Psoas muscle (tissue), 8 donors: Measurements from ENCODE around the gene UBTD2. TPM values are rescaled to one million over a fixed set of nuclear protein-coding genes. Genes with fewer than 3 reads are reported as not detected.

Experiments
- ATAC-seq, 4 donors: fragments of 200-7000 bp; cut with Tn5 transposase; one replicate each; pipeline ENCODE4 v1.9.1; 2020; ENCODE audit warnings: moderate library complexity in 3 of 4, mild to moderate bottlenecking in 2 of 4
- DNase-seq, 2 donors: peaks; one replicate each; pipeline ENCODE4 v3.0.0-alpha.2; 2020
- H3K27ac ChIP-seq: fragments of 200-600 bp; one replicate; pipeline ENCODE4 v1.8.0; 2022
- H3K27me3 ChIP-seq, 3 donors: fragments of 200-600 bp in 1 of 3; one replicate each; pipeline versions ENCODE4 v1.6.1 to v1.8.0; 2013 to 2022; ENCODE audit warnings: low read length in 2 of 3, mild to moderate bottlenecking in 2 of 3, moderate library complexity in 1 of 3; ENCODE audit not compliant: insufficient read depth in 3 of 3
- H3K36me3 ChIP-seq, 2 donors: fragments of 200-600 bp in 1 of 2; one replicate each; pipeline versions ENCODE4 v1.6.1 to v1.8.0; 2013 to 2022; ENCODE audit warnings: low read depth in 1 of 2, mild to moderate bottlenecking in 1 of 2, moderate library complexity in 1 of 2; ENCODE audit not compliant: insufficient read depth in 1 of 2
- H3K4me1 ChIP-seq: fragments of 200-600 bp; one replicate; pipeline ENCODE4 v1.8.0; 2022
- H3K4me3 ChIP-seq: fragments of 200-600 bp; one replicate; pipeline ENCODE4 v1.8.0; 2022; ENCODE audit warnings: mild to moderate bottlenecking
- H3K9me3 ChIP-seq: fragments of 200-600 bp; one replicate; pipeline ENCODE4 v1.8.0; 2022
- CTCF ChIP-seq: fragments of 200-600 bp; IDR thresholded peaks from one replicate; pipeline ENCODE4 v1.8.0; 2022; ENCODE audit warnings: antibody characterized with exemption
- WGBS, 3 donors: extraction: QIAGEN DNeasy Blood & Tissue Kit; methylation state at CpG; one replicate each; pipeline versions ENCODE4 v1.1.6 to v1.1.7; 2013; 5-methylcytosine and 5-hydroxymethylcytosine counted together
- intact Hi-C, 2 donors: fragments of 100-400 bp; cut with DNase I; formaldehyde crosslinking; loops; one replicate each; pipeline versions ENCODE4 v1.11.0 to v1.14.2; 2022
- polyA plus RNA-seq, 3 donors: library from polyadenylated mRNA; stranded (reverse); fragments of 200-250 nt; gene quantifications; one replicate each; pipeline ENCODE4 v1.2.3, GENCODE V29; 2013
- total RNA-seq, 4 donors: library from RNA; stranded (reverse); fragmentation: NEBNext Ultra II Directional in 2 of 4; extraction: Animal tissue kit (Norgen Biotek cat#: 25700) in 2 of 4; gene quantifications; one replicate each; pipeline versions ENCODE4 v1.2.1 to v1.2.4, GENCODE V29; 2021 to 2023
- donor health status: healthy with polysubstance abuse.
- donor health status: DM: no; HTN: no; CAD: no; lungs with moderate emphysema.
- donor health status: Bipolar disorder and iron deficiency.
- donor health status: healthy.
- donor health status: DM: yes; HTN: yes; CAD: no.
- donor health status: DM: no; HTN: no; CAD: no.
- donor health status: DM: no; HTN: no; CAD: no.
- donor health status: DM: yes; HTN: yes; CAD: no.

UBTD2 gene
- total and polyA plus RNA-seq, 7 donors, result 5.3 to 12.3 (median 8.6) TPM

GRCh38 chr5:172187118-172188032 is 96.2 kb downstream of the UBTD2 start:
- intact Hi-C loops, result loop anchor here (1.0 to 5.0 kb wide), 4 partner anchors 81 to 275 kb away; partner anchors contain the start of gene UBTD2 (in 1 of the 2)
- peaks cover 13% of the 10 kb centered on the region for H3K4me1 ChIP-seq

GRCh38 chr5:172186114-172186695 is 97.4 kb downstream of the UBTD2 start:
- peaks cover 13% of the 10 kb centered on the region for H3K4me1 ChIP-seq
- H3K9me3 ChIP-seq, result no peaks in the 10 kb centered on the region
- TF ChIP-seq CTCF, result no peak
- H3K27ac ChIP-seq, result peak overlapping the region; percentile 87
- H3K36me3 ChIP-seq, result no peaks in the 10 kb centered on the region
- peak overlapping the region; percentile 94 for H3K4me3 ChIP-seq
- no peak for DNase-seq
- no peaks in the 10 kb centered on the region for H3K27me3 ChIP-seq
- WGBS, 3 donors, result 86 to 90% (median 89%) methylated on average over 13 of the region's 13 CpGs
- intact Hi-C loops, result loop anchor here in 1 of 2 donors (5.0 kb wide), 1 partner anchor 274 kb away; no protein-coding TSS in a partner anchor
- ATAC-seq, result no peak

More at GRCh38 chr5:172187118-172188032, 96.2 kb downstream of the UBTD2 start:
- Histone ChIP-seq H3K4me3 (peak overlapping the region; percentile 94), H3K27ac (peak overlapping the region; percentile 87), H3K27me3 (no peaks in the 10 kb centered on the region), H3K9me3 (no peaks in the 10 kb centered on the region), H3K36me3 (no peaks in the 10 kb centered on the region)
- no peak for TF ChIP-seq CTCF
- whole genome bisulfite sequencing, 3 donors, result 2 to 3% (median 2%) methylated on average over 48 to 66 of the region's 66 CpGs
- ATAC-seq, result peak in 3 of 4 donors; percentile 7 to 21 (median 9)
- DNase-seq, result peak; percentile 56 to 79

GRCh38 chr5:172185096-172185461 is 98.5 kb downstream of the UBTD2 start:
- H3K27me3 ChIP-seq, result no peaks in the 10 kb centered on the region
- DNase-seq, result no peak
- H3K9me3 ChIP-seq, result no peaks in the 10 kb centered on the region
- H3K4me1 ChIP-seq, result peaks cover 13% of the 10 kb centered on the region
- peak overlapping the region; percentile 94 for H3K4me3 ChIP-seq
- 74 to 85% (median 79%) methylated on average over 10 of the region's 10 CpGs for WGBS, 3 donors
- no peak for TF ChIP-seq CTCF
- H3K36me3 ChIP-seq, result no peaks in the 10 kb centered on the region
- intact Hi-C loops, result loop anchor here in 1 of 2 donors (5.0 kb wide), 1 partner anchor 273 kb away; no protein-coding TSS in a partner anchor
- no peak for ATAC-seq
- peak overlapping the region; percentile 36 for H3K27ac ChIP-seq

GRCh38 chr5:172183881-172184280 is 99.7 kb downstream of the UBTD2 start:
- Histone ChIP-seq H3K4me3 (no peak overlapping the region), H3K36me3 (no peaks in the 10 kb centered on the region), H3K27ac (no peak overlapping the region), H3K27me3 (no peaks in the 10 kb centered on the region), H3K4me1 (peaks cover 13% of the 10 kb centered on the region), H3K9me3 (no peaks in the 10 kb centered on the region)
- intact Hi-C loops, result no loop called here
- ATAC-seq (no peak), DNase-seq (no peak)
- no peak for TF ChIP-seq CTCF
- WGBS, 3 donors, result 42 to 56% (median 45%) methylated on average over 4 of the region's 4 CpGs
